SK-N-SH (cell line): ENCODE results near the gene COMT.

Experiments used
- CTCF ChIP-seq: fragments of 200-600 bp; sonication (generic); IDR thresholded peaks from 2 replicates; pipeline ENCODE4 v1.6.1; 2017; ENCODE audit warnings: antibody characterized with exemption, mild to moderate bottlenecking, moderate library complexity
- EP300 ChIP-seq, 2 experiments: IDR thresholded peaks; 2 replicates each; pipeline versions ENCODE4 v1.4.0 to v1.6.1; 2012; ENCODE audit warnings: borderline replicate concordance in 1 of 2, low read depth in 1 of 2, low read length in 1 of 2
- EZH2phosphoT487 ChIP-seq: fragments of 200-600 bp; sonication (generic); IDR thresholded peaks from 2 replicates; pipeline ENCODE4 v1.6.1; 2017; ENCODE audit warnings: low read depth, mixed run types, mild to moderate bottlenecking, antibody characterized with exemption, moderate library complexity, borderline replicate concordance
- MAX ChIP-seq: IDR thresholded peaks from 2 replicates; pipeline ENCODE4 v1.4.0; 2012; ENCODE audit warnings: low read depth
- POLR2AphosphoS5 ChIP-seq: IDR thresholded peaks from 2 replicates; pipeline ENCODE4 v1.6.1; 2012; ENCODE audit warnings: low read depth, low read length
- REST ChIP-seq: IDR thresholded peaks from 2 replicates; pipeline ENCODE4 v1.6.1; 2012; ENCODE audit warnings: mild to moderate bottlenecking, low read depth, low read length, moderate library complexity
- TEAD4 ChIP-seq: IDR thresholded peaks from 2 replicates; pipeline ENCODE4 v1.4.0; 2012; ENCODE audit warnings: mild to moderate bottlenecking, borderline replicate concordance; ENCODE audit not compliant: insufficient read depth

GRCh38 chr22:19992921-19993355 is 51.4 kb downstream of the COMT start:
- no peak for TF ChIP-seq EP300 (IDR thresholded peaks at IDR 0.05; ENCODE audit: borderline replicate concordance in 1 of 2, low read depth in 1 of 2, low read length in 1 of 2)
- TF ChIP-seq MAX: no peak
- no peak for TF ChIP-seq CTCF
- TF ChIP-seq TEAD4: no peak
- TF ChIP-seq POLR2AphosphoS5: no peak
- TF ChIP-seq REST: no peak
- no peak for TF ChIP-seq EZH2phosphoT487
